ENCODE measurements around the gene MX2.

MX2 gene

DNA sequence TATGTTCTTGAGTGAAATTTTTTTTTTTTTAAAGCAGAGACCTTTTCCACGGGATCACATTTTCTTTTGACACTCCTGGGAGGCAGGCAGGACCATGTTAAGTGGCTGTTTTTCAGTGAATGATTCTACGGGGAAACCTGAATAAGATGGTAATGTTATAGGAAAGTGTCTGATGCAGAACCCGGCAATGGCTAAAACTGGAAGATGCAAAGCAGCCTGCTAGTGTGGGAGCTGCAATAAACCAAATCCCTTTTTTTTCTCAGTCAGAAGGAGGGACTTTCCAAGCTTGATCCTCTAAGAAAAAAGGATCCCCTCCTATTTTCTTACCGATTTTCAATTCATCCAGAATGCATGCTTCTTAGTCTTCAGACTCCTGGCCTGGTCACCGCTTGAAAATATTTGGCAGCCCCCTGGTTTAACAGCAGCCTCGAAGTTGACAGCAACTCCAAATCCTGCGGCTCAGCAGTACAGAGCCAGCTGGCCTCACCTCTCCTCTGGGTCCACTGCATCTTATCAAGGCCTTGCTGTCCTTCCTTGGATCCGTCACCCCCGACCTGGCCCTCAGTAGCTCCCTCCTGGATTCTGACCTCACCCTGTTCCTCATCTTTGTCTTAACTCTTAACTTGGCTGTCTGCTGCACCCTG is 5.6 kb downstream of the MX2 start:
- FAIRE-seq (no peak), DNase-seq (ENCODE audit: insufficient read length, low spot score) (no peak)
- TF ChIP-seq, protein P1, sequence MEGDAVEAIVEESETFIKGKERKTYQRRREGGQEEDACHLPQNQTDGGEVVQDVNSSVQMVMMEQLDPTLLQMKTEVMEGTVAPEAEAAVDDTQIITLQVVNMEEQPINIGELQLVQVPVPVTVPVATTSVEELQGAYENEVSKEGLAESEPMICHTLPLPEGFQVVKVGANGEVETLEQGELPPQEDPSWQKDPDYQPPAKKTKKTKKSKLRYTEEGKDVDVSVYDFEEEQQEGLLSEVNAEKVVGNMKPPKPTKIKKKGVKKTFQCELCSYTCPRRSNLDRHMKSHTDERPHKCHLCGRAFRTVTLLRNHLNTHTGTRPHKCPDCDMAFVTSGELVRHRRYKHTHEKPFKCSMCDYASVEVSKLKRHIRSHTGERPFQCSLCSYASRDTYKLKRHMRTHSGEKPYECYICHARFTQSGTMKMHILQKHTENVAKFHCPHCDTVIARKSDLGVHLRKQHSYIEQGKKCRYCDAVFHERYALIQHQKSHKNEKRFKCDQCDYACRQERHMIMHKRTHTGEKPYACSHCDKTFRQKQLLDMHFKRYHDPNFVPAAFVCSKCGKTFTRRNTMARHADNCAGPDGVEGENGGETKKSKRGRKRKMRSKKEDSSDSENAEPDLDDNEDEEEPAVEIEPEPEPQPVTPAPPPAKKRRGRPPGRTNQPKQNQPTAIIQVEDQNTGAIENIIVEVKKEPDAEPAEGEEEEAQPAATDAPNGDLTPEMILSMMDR (IDR thresholded peaks at IDR 0.05; ENCODE audit: insufficient read depth, missing control alignments) = no peak

DNA sequence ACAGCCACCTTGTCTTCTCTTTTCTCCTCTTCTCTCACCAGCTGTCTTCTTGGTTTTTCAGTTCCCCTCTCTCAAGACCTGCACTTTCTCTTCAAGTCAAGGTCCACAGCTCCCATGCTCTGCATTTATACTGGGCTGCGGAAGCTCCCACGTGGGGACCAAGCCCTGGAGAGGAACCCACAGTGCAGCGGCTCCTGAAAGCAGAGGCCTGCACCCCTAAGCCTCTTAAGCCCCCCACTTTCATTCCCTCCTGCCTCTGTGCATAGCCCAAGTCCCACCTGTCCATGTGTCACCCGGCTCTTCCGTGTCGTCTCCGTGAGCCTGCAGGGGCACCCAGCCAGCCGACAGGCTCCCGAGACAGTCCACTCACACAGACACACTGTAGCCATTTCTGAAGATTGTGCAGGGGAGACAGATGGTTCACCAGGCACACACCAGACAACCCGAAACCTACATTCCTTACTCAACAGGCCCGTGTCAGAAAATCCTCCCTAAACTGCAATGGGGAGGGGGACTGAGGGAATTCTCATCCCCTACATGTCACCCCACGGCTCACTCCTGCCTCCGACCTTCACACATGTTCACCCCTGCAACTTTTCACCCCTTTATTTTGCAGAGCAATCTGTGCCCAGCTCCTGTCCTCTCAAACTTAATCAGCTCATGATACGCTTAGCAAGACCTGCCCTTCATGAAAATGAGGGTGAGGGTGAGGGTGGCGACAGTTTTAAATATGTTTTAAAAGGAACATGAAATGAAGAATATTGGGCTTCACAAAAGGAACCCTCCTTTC is 6.3 kb downstream of the MX2 start:
- TF ChIP-seq, protein P1 (IDR thresholded peaks at IDR 0.05; ENCODE audit: insufficient read depth, missing control alignments) = no peak
- DNase-seq (ENCODE audit: insufficient read length, low spot score) (no peak), FAIRE-seq (no peak)

DNA sequence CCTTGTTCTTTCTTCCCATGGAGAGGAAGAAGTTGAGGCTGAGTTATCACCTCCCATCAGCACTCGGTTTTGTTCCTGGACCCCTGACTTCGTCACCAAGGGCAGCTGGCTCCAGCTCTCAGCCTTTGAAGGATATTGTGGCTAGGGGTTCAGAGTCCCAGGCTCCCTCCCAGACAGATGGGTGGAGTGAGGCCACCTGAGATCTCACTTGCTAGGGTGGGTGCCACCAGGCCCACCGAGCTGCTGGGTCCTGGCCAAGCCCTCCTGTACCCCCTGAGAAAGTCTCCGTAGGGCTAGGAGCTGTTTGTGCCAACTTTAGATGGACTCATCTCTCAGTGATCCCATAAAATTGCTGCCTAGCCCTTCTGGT is 6.9 kb downstream of the MX2 start:
- FAIRE-seq (no peak), DNase-seq (ENCODE audit: insufficient read length, low spot score) (no peak)
- TF ChIP-seq, protein P1 (IDR thresholded peaks at IDR 0.05; ENCODE audit: insufficient read depth, missing control alignments) = no peak

DNA sequence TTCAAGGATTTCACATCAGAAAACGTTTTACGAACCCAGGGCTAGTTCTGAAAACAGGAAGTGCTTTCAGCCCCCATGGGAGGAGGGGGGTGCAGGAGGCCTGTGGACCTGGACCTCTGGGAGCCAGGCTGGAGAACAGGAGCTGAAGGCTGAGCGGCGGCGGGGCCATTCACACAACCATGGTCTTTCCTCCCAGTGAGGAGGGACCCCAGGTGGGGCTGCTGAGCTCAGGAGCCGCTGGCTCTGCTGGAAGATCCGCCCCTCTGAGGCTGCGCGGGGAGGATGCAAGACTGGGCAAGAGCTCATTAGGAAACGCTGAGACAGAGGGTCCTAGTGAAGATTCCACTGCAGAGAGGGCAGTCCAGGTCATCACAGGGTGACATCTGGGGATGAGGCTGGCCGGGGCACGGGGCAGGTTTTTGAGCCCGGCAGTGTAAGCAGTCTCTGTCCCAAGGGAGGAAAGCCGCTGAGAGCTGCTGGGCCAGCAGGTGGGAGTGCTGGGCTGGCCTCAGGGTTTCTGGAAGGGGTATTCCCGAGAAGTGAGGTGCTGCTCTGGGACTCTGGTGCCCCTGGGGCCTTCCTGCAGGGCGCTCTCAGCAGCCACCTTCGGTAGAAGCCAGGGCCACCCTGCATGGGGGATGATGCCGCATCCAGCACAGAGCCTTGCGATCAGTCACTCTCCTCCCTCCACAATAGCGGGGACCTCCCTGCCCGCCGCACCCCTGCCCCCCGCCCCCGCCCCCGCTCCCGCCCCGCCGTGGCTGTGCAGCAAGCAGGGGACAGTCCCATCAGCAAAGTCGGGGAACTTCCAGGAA is 7.5 kb downstream of the MX2 start:
- DNase-seq (ENCODE audit: insufficient read length, low spot score) (no peak), FAIRE-seq (no peak)

DNA sequence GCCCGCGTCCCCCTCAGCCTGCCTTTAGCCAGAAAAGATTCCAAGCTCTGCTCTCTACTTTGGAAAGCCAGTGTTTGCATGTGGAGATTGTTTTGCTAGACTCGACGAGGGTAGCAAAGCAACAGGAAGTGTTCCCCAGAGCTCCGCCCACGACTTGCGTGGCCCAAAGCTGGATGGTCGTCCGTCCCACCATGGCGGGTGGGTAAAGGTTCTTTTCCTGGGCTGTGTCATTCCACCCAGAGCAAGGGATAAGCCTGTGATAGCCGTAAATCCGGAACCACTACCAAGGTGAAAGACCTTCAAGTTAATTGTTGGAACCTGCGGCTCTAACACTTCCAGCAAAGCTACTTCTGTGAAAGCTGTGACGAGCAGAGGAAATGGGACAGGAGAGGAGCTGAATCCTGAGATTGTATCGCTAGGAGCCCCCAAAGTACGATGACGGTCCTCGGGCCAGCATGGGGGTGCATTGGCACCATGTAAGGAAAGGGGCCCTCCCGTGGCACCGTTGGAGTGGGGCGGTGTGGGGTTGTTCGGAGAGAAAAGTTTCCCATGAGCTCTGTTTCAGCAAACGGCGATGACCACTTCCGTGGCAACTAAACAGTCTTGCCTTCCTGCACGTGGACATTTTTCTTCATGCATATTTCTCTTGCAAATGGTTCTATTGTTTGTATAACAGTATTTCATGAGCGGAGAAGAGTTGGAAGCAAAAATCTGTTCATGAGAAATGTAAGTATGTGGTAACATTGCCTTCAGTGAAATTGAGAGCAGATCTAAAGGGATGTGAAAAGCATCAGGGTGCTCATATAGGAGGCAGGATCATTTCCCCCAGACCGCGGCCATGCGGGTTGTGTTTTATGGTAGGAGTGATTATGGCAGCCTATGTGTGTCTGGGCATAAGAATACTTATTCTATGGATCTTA is 8.4 kb downstream of the MX2 start:
- no peak for DNase-seq (ENCODE audit: insufficient read length, low spot score)
- TF ChIP-seq, protein P1 (IDR thresholded peaks at IDR 0.05; ENCODE audit: insufficient read depth, missing control alignments) = no peak
- no peak for FAIRE-seq

More for the DNA sequence above, 7.5 kb downstream of the MX2 start:
- TF ChIP-seq, protein P1 (IDR thresholded peaks at IDR 0.05; ENCODE audit: insufficient read depth, missing control alignments) = no peak

DNA sequence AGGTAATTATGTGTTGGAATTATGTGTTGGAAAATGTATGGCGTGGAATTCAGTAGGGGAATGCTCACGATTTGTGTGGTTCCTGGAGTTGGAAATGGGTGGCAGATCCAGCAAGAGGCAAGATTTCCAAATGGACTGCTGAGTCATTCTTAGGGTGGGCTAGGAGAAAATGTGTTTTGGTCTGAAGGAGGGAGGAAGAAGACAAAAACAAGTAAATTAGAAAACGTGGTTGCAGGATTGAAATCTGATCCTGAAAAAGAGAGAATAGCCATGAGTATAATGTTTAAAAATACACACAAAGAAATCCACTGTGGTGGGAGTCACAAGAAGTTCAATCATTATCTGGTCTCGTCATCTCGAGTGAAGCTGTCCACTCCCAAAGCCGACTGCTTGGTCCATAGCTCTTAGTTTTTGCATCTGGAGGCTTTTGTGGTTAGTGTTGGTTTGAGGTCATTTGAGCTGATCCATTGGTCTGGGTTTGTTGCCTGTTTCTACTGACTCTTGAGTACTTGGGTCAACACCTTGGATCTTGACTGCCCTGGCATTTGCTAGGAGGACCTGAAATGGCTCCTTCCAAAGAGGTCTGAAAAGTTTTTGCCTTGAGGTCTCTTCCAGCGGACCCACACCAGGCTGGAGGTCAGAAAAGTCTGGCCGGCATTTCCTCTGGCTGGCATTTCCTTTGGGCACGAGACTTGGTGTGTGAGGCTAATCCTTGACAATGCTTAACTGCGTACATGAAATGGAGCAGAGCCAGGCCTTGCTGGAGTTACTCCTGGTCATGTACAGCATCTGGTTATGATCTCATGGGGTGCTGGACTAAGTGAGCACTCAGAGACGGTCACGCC is 9.2 kb downstream of the MX2 start:
- TF ChIP-seq, protein P1 (IDR thresholded peaks at IDR 0.05; ENCODE audit: insufficient read depth, missing control alignments) = no peak
- no peak for DNase-seq (ENCODE audit: insufficient read length, low spot score)
- FAIRE-seq = no peak
